PC-3 (cell line): ENCODE measurements around the gene SLCO2A1. TPM values are rescaled to one million over a fixed set of nuclear protein-coding genes. Genes with fewer than 3 reads are reported as not detected.

Source experiments
- ATAC-seq: fragments of 200-7000 bp; cut with Tn5 transposase; 2 replicates; pipeline ENCODE4 v1.9.1; 2020; ENCODE audit warnings: mild to moderate bottlenecking, moderate library complexity
- BruUV-seq: library from RNA; stranded (reverse); fragments of 400-500 nt; replicated peaks from 2 replicates; lab custom pipeline; 2021; lab: Mats Ljungman, UMichigan
- CTCF ChIA-PET: fragments of 300-600 bp; sonication (Branson Sonifier 250); formaldehyde crosslinking; loops from one replicate; lab custom pipeline; 2022; ENCODE audit warnings: antibody characterized with exemption; lab: Charles Lee
- POLR2A ChIA-PET: fragments of 300-600 bp; sonication (Branson Sonifier 250); formaldehyde crosslinking; loops from one replicate; lab custom pipeline; 2022; ENCODE audit warnings: antibody characterized with exemption; ENCODE audit not compliant: unreplicated experiment; lab: Charles Lee
- DNase-seq: peaks from one replicate; pipeline ENCODE4 v3.0.0-alpha.2; 2015
- H2AFZ ChIP-seq: fragments of 300-600 bp; sonication (generic); 2 replicates; pipeline ENCODE4 v1.6.0; 2016; ENCODE audit warnings: antibody characterized with exemption, low read length
- H3F3A ChIP-seq: fragments of 300-600 bp; sonication (generic); one replicate; pipeline ENCODE4 v1.6.0; 2017; ENCODE audit warnings: antibody characterized with exemption, low read length, control low read depth, mild to moderate bottlenecking; ENCODE audit not compliant: unreplicated experiment
- H3K27ac ChIP-seq: fragments of 300-600 bp; sonication (generic); 2 replicates; pipeline ENCODE4 v1.5.1; 2016; ENCODE audit warnings: mild to moderate bottlenecking, low read length
- H3K27me3 ChIP-seq: fragments of 300-600 bp; sonication (generic); 2 replicates; pipeline ENCODE4 v1.6.1; 2016; ENCODE audit warnings: low read length, mixed read lengths
- H3K36me3 ChIP-seq: fragments of 300-600 bp; sonication (generic); 2 replicates; pipeline ENCODE4 v1.6.1; 2016; ENCODE audit warnings: low read depth, mixed run types, low read length, mixed read lengths
- H3K4me1 ChIP-seq: fragments of 300-600 bp; sonication (generic); 2 replicates; pipeline ENCODE4 v1.5.1; 2016; ENCODE audit warnings: low read length; ENCODE audit not compliant: insufficient read depth
- H3K4me2 ChIP-seq: fragments of 300-600 bp; sonication (generic); 2 replicates; pipeline ENCODE4 v1.6.0; 2016; ENCODE audit warnings: low read length
- H3K4me3 ChIP-seq: fragments of 300-600 bp; sonication (generic); 2 replicates; pipeline ENCODE4 v1.5.1; 2016; ENCODE audit warnings: mild to moderate bottlenecking, low read length, mixed read lengths
- H3K79me2 ChIP-seq: fragments of 300-600 bp; sonication (generic); 2 replicates; pipeline ENCODE4 v1.6.1; 2017; ENCODE audit warnings: low read length, mixed read lengths
- H3K9ac ChIP-seq: fragments of 300-600 bp; sonication (generic); 2 replicates; pipeline ENCODE4 v1.6.0; 2016; ENCODE audit warnings: mild to moderate bottlenecking, low read length
- H3K9me2 ChIP-seq: fragments of 300-600 bp; sonication (generic); replicated peaks from 2 replicates; pipeline ENCODE4 v1.6.1; 2016; ENCODE audit warnings: mixed run types, low read length, mixed read lengths
- H3K9me3 ChIP-seq: fragments of 300-600 bp; sonication (generic); 2 replicates; pipeline ENCODE4 v1.6.1; 2016; ENCODE audit warnings: low read length, mixed read lengths
- H4K20me1 ChIP-seq: fragments of 300-600 bp; sonication (generic); 2 replicates; pipeline ENCODE4 v1.6.1; 2016; ENCODE audit warnings: low read length, mixed read lengths
- EZH2 ChIP-seq: fragments of 300-600 bp; sonication (generic); IDR thresholded peaks from one replicate; pipeline ENCODE4 v1.6.1; 2017; ENCODE audit warnings: antibody characterized with exemption, mild to moderate bottlenecking, low read length; ENCODE audit not compliant: unreplicated experiment
- EZH2phosphoT487 ChIP-seq: fragments of 300-600 bp; sonication (generic); IDR thresholded peaks from 2 replicates; pipeline ENCODE4 v1.6.1; 2018; ENCODE audit warnings: mild to moderate bottlenecking, antibody characterized with exemption, low read length, borderline replicate concordance
- intact Hi-C: fragments of 100-400 bp; cut with micrococcal nuclease; formaldehyde crosslinking; loops from 2 replicates; pipeline ENCODE4 v1.9.0; 2023
- total RNA-seq: library from RNA; depleted of rRNA; stranded (reverse); fragments of >200 nt; gene quantifications from 2 replicates; pipeline ENCODE4 v1.2.3, GENCODE V29; 2014
- TF ChIP-seq, protein P1 (sequence below): fragments of 300-600 bp; sonication (generic); conservative IDR thresholded peaks from 2 replicates; pipeline ENCODE4 v1.5.1; 2017; ENCODE audit warnings: antibody characterized with exemption, low read depth, mild to moderate bottlenecking, low read length

The SLCO2A1 gene
- total RNA-seq, 1 experiment from 2014 or later, result not detected

DNA sequence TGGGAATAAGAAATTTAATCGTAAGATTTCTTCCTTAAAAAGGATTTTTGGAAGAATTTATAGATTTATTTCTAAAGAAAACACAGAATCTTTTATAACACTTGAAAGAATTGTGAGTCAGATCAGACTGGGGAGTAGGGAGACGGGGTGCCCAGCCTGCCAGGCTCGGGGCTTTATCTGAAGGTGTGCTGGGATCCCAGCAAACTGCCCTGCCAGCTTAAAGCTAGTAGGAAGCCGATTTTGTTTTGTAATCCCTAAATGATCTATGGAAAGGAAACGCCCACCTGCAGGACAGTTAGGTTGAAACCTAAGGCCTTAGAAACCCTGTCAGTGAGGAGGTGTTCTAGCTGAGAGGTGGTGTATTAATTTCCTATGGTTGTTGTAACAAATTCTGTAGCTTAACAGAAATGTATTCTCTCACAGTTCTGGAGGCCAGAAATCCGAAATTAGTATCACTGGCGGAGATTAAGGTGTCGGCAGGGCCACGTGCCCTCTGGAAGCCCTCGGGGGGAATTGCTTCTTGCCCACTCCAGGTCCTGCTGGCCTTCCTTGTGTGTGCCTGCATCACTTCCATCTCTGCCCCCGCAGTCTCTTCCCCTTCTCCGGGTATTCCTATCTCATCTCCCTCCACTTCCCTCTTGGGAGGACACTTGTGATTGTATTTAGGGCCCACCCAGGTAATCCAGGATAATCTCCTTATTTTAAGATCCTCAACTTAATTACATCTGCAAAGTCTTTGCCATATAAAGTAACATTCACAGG, 114.7 kb downstream of the SLCO2A1 start:
- no peak for ATAC-seq
- no peak overlapping the region for H2AFZ ChIP-seq
- no peaks in the 10 kb centered on the region for H3K79me2 ChIP-seq
- no peaks in the 10 kb centered on the region for H3K36me3 ChIP-seq
- DNase-seq, result no peak
- H3K27ac ChIP-seq, result no peak overlapping the region
- ChIA-PET POLR2A (no interaction called here), CTCF (no interaction called here)
- no peaks in the 10 kb centered on the region for H4K20me1 ChIP-seq
- intact Hi-C loops, result no loop called here
- H3F3A ChIP-seq, result no peaks in the 10 kb centered on the region
- H3K4me1 ChIP-seq, result no peaks in the 10 kb centered on the region
- H3K4me2 ChIP-seq, result no peak overlapping the region
- H3K27me3 ChIP-seq, result no peaks in the 10 kb centered on the region; the same call in 1 of the 2 replicates
- no peak overlapping the region for H3K4me3 ChIP-seq
- H3K9me3 ChIP-seq, result no peaks in the 10 kb centered on the region
- H3K9me2 ChIP-seq, result no peaks in the 10 kb centered on the region
- H3K9ac ChIP-seq, result no peak overlapping the region
- TF ChIP-seq EZH2 (no peak), EZH2phosphoT487 (no peak)
- TF ChIP-seq, protein P1, sequence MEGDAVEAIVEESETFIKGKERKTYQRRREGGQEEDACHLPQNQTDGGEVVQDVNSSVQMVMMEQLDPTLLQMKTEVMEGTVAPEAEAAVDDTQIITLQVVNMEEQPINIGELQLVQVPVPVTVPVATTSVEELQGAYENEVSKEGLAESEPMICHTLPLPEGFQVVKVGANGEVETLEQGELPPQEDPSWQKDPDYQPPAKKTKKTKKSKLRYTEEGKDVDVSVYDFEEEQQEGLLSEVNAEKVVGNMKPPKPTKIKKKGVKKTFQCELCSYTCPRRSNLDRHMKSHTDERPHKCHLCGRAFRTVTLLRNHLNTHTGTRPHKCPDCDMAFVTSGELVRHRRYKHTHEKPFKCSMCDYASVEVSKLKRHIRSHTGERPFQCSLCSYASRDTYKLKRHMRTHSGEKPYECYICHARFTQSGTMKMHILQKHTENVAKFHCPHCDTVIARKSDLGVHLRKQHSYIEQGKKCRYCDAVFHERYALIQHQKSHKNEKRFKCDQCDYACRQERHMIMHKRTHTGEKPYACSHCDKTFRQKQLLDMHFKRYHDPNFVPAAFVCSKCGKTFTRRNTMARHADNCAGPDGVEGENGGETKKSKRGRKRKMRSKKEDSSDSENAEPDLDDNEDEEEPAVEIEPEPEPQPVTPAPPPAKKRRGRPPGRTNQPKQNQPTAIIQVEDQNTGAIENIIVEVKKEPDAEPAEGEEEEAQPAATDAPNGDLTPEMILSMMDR, result no peak
- BruUV-seq, result no TSS peak

DNA sequence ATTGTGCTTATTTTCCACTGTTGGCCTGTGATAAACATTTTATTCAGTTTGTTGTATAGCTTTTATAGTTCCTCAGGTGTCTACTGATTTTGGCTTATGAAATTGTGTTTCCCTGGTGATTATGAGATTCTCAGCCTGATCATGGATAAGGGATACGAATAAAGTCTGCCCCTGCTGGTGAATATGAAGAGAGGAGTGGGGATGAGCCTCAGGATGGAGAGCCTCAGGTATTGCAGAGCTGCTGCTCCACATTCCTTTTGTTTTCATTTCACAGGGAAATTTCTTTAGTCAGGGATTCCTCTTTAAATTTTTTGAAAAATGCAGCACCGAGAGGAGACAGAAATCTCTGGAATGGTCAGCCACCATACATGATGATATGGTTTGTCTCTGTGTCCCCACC, 119.3 kb downstream of the SLCO2A1 start:
- POLR2A ChIA-PET, result no interaction called here
- H3K79me2 ChIP-seq, result no peaks in the 10 kb centered on the region
- no peaks in the 10 kb centered on the region; the same call in 1 of the 2 replicates for H3K27me3 ChIP-seq
- H3K9ac ChIP-seq, result no peak overlapping the region
- no TSS peak for BruUV-seq
- no peaks in the 10 kb centered on the region for H4K20me1 ChIP-seq
- TF ChIP-seq EZH2phosphoT487, result no peak
- TF ChIP-seq, protein P1, result peak; percentile 47
- H3K4me2 ChIP-seq, result no peak overlapping the region
- H2AFZ ChIP-seq, result no peak overlapping the region
- H3K4me1 ChIP-seq, result no peaks in the 10 kb centered on the region
- ATAC-seq (no peak), DNase-seq (peak; percentile 6)
- H3K36me3 ChIP-seq, result no peaks in the 10 kb centered on the region
- intact Hi-C loops, result no loop called here
- CTCF ChIA-PET, result no interaction called here
- H3K9me2 ChIP-seq, result no peaks in the 10 kb centered on the region
- H3K27ac ChIP-seq, result no peak overlapping the region
- no peaks in the 10 kb centered on the region for H3K9me3 ChIP-seq
- no peaks in the 10 kb centered on the region for H3F3A ChIP-seq
- H3K4me3 ChIP-seq, result no peak overlapping the region

DNA sequence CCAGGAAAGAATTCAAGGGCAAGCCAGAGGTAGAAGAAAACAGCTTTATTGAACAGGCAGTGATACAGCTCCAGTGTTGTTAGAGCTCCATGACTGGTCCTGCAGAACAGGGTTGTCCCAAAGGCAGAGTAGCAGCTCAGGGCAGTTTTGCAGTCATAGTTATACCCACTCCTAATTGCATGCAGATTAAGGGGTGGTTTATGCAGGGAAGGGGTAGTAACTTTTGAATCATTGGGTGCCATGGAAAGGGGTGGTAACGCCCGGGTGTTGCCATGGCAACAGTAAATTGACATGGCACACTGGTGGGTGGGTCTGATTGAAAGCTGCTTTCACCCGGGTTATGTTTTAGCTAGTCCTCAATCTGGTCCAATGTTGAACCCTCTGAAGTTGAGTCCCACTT, 124.3 kb downstream of the SLCO2A1 start:
- H3K4me2 ChIP-seq, result no peak overlapping the region
- no peak overlapping the region for H3K4me3 ChIP-seq
- intact Hi-C loops, result no loop called here
- no peaks in the 10 kb centered on the region for H4K20me1 ChIP-seq
- H3K27me3 ChIP-seq, result no peaks in the 10 kb centered on the region
- no peak overlapping the region for H2AFZ ChIP-seq
- CTCF ChIA-PET, result no interaction called here
- H3K9me2 ChIP-seq, result no peaks in the 10 kb centered on the region
- POLR2A ChIA-PET, result no interaction called here
- TF ChIP-seq EZH2phosphoT487, result no peak
- TF ChIP-seq, protein P1, result no peak
- no peak for TF ChIP-seq EZH2
- H3K9me3 ChIP-seq, result no peaks in the 10 kb centered on the region
- no peak for DNase-seq
- no peaks in the 10 kb centered on the region for H3F3A ChIP-seq
- no TSS peak for BruUV-seq
- ATAC-seq, result no peak
- H3K79me2 ChIP-seq, result no peaks in the 10 kb centered on the region
- H3K36me3 ChIP-seq, result no peaks in the 10 kb centered on the region
- H3K27ac ChIP-seq, result no peak overlapping the region
- no peaks in the 10 kb centered on the region for H3K4me1 ChIP-seq
- no peak overlapping the region for H3K9ac ChIP-seq
